CD4-positive, alpha-beta T cell treated with Interleukin-6 for 4 hours (primary cell): ENCODE measurements around the gene DCUN1D3.

ENCODE experiments used
- DNase-seq: peaks from one replicate; pipeline ENCODE4 v3.0.0-alpha.2; 2020; ENCODE audit warnings: mixed read lengths

DCUN1D3 gene

DNA sequence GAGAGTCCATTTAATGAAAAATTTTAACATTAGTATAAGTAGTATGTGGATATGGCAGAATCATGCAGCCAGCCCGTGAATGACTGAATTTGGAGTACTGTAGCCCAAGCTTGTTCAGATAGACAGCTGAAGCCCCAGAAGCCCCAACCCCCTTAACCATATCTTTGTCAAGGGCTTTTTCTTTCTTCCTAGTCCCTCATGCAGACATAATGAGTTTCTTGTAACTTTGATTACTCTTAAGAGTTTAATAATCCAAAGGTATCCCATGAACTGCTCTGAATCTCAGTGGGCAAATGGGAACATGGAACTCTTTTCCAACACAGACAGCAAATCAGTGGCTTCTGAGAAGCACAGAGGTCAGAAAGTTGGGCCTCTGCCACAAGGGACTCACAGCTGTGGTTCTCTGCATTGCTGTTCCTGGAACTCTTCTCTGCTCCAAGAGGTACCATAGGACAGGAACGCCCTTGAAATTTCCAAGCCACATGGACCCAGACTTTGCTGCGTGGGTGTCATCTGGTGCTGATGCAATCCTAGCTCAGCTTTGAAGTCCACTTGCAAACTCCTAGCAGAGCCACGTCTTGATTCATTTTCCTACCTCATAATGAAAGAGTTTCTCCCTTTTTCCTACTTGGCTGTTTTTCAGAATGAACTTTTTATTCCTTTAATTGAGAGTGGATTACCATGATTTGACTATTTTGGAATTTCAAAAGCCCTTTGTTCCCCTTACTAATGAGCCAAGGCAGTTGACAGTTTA is 18.5 kb upstream of the DCUN1D3 start:
- no peak for DNase-seq

GRCh38 chr16:20916942-20917341 is 16.8 kb upstream of the DCUN1D3 start:
- DNase-seq = no peak

- no peak for DNase-seq
Observed at GRCh38 chr16:20916289-20916688, 16.1 kb upstream of the DCUN1D3 start.

- no peak for DNase-seq
Observed at GRCh38 chr16:20911361-20911760, 11.2 kb upstream of the DCUN1D3 start.

DNA sequence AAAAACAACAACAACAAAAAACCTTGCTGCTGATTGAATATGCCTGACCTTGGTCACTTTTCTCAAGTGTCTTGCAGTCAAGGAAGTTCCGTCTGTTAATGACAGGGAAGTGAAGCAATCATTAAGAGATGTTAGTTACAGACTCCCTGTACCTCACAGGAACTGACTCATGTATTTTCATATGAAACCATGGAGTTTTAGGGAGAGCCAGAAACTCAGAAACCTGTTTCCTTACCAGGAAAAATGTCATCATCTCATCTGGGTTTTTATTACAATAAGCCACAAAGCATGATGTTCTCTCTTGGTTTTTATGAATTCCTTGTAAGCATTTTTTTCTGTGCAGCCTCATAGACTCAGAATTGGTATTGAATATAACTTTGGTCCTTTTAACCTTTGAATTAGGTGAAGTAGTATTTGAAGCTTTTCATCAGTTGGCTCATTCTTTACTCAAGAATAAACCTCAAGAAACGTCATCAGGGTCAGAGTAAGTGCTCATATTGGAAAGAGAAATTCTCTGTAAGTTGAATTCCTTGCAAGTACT is 10.7 kb upstream of the DCUN1D3 start:
- DNase-seq = no peak

DNA sequence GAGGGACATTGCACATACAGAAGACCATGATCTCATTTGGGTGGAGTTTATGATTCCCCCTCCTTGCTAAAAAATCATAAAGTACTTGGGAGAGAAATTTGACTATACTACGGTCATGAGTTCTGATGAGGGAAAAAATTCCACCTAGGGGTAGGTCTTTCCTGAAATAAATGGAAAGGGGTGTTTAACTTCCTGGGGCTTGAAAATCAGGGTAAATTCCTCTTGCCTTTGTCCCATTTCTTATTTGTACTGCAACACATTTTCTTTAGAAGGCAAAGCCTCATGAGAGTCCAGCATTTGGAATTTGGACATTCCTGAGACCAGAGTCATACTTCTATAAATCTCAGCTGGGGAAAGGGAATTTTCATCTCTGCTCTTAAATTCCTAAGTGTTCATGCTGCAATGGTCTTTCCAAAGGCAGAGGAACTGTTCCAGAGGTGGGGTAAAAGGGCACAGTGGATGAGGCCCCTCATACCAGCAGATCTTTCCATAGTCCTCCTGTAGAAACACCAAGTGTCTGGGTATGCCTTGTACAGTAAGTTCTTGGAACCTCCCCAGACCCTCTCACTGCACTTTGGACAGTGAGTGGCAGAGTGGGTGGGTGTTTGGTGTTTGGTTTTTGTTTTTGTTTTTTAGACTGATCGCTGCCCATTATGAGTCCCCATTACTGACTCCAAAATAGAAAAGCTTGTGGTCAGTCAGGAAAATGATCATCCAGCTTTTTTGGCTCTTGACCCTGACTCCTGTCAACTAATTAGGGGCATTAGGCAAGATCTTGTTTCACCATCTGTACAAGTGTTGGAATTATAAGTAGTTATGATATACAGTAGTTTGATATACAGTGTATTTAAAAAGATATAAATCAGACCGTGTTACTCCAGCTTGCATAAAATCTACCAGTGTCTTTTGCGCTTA is 6.4 kb upstream of the DCUN1D3 start:
- no peak for DNase-seq

- no peak for DNase-seq
Observed at GRCh38 chr16:20905576-20905975, 5.4 kb upstream of the DCUN1D3 start.

GRCh38 chr16:20904507-20905081 is 4.4 kb upstream of the DCUN1D3 start:
- DNase-seq = peak; percentile 54

- no peak for DNase-seq
Observed at GRCh38 chr16:20903899-20904506, 3.8 kb upstream of the DCUN1D3 start.

GRCh38 chr16:20903116-20903898 is 3.1 kb upstream of the DCUN1D3 start:
- no peak for DNase-seq

DNA sequence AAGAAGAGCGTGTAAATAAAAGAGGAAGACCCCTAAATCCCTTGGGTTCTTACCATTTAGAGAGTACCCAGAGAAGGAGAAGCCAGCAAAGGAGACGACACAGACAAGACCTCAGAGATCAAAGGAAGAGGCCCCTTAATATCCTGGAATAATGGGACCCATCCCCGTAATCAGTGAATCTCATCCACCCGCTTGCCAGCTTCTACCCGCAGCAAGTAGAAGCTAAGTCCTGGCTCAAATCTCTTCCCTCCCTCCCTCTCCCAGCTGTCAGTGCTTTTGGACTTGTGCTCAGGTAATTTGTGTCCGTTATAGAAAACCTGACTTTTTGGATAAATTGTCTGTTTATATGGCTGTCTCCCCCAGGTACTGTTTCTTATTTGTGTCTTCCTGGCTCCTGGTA is 2.3 kb upstream of the DCUN1D3 start:
- DNase-seq = no peak

GRCh38 chr16:20901436-20902112 is 1.4 kb upstream of the DCUN1D3 start:
- peak; percentile 14 for DNase-seq

GRCh38 chr16:20901068-20901435 is 894 bp upstream of the DCUN1D3 start:
- DNase-seq = no peak

DNA sequence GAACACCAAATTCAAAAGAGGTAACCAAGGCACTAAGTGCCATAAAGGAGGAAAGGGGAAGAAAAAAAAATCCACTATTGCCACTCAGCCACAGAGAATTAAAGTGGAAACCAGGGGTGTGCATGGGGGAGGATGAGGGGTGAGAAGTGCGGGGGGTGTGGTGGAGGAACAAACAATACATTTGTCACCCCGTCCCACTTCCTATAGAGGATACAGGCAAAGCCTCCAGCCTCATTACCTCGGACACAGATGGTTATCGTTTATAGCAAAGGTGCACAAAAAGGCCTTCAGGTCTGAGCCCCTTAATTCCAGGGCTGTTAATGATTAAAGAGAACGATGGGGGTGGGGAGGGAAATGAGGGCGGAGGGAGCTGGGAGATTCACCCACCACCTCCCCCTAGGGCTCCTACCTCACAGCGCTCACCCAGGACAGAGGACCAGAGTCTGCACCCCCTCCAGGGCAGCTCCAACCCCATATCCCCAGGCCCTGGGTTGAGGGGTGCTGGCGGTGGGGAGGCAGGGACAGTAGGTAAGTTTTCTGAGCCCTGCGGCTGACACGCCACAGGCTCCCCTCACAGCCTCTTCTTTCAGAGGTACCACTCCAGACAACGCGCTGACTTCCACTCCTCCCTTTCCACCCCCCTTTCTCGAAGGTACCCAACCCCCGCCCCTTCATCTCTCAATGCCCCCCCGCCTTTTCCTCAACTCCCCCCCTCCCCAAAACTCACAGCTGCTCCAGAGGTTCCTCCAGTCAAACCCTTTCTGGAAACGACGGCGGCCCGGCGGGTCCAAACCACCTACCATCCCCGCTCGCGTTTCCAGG is 470 bp downstream of the DCUN1D3 start:
- peak; percentile 15 for DNase-seq

DNA sequence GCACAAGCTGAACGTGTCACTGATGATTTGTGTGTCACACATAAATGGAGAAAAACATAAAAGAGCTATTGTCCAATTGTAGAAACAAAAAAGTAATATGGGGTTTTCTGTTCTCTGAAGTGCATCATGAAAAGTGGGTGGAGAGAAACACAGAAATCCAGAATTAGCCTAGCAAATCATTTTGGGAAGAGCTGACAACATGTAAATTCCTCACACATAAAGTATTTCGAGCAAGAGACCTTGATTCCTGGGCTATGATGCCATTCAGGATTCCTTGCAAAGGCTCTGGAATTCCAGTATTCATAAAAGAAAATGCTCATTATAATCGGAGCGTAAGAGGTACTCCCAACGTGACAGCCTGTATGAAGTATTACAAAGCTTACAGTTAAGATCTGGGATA is 1.1 kb downstream of the DCUN1D3 start:
- no peak for DNase-seq

DNA sequence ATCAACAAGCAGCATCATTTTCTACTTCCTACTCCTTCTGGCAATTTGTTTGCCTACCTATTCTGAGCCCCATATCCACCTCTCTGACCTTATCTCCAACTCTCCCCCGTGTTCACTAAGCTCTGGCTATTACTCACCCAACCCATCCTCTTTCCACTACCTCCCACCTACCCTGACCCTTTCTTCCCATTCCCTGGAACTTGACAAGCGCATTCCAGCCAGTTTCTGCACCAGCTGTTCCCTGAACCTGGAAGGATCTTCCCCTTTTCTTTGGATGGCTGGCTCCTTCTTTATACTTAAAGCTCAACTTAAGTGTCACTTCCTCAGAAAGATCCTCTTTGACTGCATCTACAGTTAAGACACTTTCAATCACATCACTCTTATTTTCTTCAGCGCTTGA is 2.2 kb downstream of the DCUN1D3 start:
- DNase-seq = no peak

GRCh38 chr16:20897253-20897897 is 2.8 kb downstream of the DCUN1D3 start:
- no peak for DNase-seq

GRCh38 chr16:20894388-20894787 is 5.8 kb downstream of the DCUN1D3 start:
- DNase-seq = no peak

DNA sequence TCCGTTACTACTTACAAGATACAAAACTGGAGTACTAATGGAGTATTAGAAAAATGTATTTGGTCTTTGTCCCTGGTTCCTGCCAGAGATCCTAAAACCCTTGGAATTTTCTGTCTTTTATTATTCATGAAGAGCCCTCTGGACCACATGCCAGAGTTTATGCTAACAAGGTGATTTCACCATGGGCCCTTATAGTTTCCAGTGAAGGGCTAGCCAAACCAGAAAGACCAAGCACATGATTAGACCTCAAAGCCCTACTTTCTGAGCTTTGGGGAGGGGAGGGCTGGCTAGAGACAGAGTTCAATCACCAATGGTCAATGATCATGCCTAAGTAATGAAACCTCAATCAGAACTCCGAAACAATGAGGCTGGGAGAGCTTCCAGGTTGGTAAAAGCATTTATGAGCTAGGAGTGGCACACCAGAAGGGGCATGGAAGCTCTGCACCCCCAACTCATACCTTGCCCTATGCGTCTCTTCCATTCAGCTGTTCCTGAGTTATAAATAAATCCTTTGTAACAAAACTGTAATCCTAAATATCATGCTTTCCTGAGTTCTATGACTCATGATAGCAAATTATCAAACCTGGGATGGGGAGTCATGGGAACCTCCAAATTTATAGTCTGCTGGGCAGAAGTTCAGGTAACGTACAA is 10.4 kb downstream of the DCUN1D3 start:
- DNase-seq = no peak

DNA sequence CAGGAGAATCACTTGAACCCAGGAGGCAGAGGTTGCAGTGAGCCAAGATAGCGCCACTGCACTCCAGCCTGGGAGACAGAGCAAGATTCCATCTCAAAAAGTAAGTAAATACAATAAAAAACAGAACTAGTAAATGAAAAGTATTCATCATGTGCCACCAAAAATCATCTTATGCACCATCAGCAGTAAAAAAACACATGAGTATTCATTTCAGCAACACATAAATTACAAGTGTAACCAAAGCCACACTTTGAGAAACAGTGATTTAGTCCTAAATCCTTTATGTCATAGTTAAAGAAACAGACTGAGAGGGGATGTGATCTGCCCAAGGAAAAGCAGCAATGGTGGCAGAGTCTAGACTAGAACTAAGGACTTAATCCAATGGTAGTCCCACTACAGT is 13.0 kb downstream of the DCUN1D3 start:
- DNase-seq = no peak
